Esophagus squamous epithelium (tissue), 5 donors: ENCODE measurements around the gene DLGAP4. TPM values are rescaled to one million over a fixed set of nuclear protein-coding genes. Genes with fewer than 3 reads are reported as not detected.

Source experiments
- DNase-seq: peaks from one replicate; lab custom pipeline; 2025; lab: John Stamatoyannopoulos, UW
- H3K27ac ChIP-seq, 4 donors: fragments of 200-600 bp; sonication (generic); one replicate each; pipeline ENCODE4 v1.5.1; 2016 to 2019; ENCODE audit warnings: mild to moderate bottlenecking in 1 of 4
- H3K27me3 ChIP-seq, 4 donors: fragments of 200-600 bp; sonication (generic); 1 replicate in 3 of 4; 2 replicates in 1 of 4; pipeline versions ENCODE4 v1.5.1 to v1.6.0; 2017 to 2021; ENCODE audit warnings: antibody characterized with exemption in 1 of 4
- H3K36me3 ChIP-seq, 3 donors: fragments of 200-600 bp; sonication (generic); one replicate each; pipeline ENCODE4 v1.5.1; 2016 to 2019
- H3K4me1 ChIP-seq, 3 donors: fragments of 200-600 bp; sonication (generic); one replicate each; pipeline ENCODE4 v1.5.1; 2017 to 2019
- H3K4me3 ChIP-seq, 4 donors: fragments of 200-600 bp; sonication (generic); 1 replicate in 3 of 4; 2 replicates in 1 of 4; pipeline ENCODE4 v1.5.1; 2016 to 2019; ENCODE audit warnings: mild to moderate bottlenecking in 2 of 4, moderate library complexity in 1 of 4
- H3K9me3 ChIP-seq, 3 donors: fragments of 200-600 bp; sonication (generic); one replicate each; pipeline ENCODE4 v1.5.1; 2016 to 2019
- CTCF ChIP-seq, 6 experiments: fragments of 450-650 bp in 4 of 6; fragments of 200-600 bp in 2 of 6; sonication (generic) in 2 of 6; IDR thresholded peaks; one replicate each; pipeline ENCODE4 v1.5.1; 2016 to 2019; ENCODE audit warnings: antibody characterized with exemption in 6 of 6, mild to moderate bottlenecking in 4 of 6, moderate library complexity in 4 of 6
- POLR2A ChIP-seq, 4 donors: fragments of 450-650 bp; IDR thresholded peaks; one replicate each; pipeline ENCODE4 v1.6.1; 2017; ENCODE audit warnings: antibody characterized with exemption in 4 of 4, mild to moderate bottlenecking in 4 of 4, moderate library complexity in 3 of 4
- WGBS, 2 donors: methylation state at CpG; one replicate each; pipeline ENCODE4 v1.1.5; 2018; 5-methylcytosine and 5-hydroxymethylcytosine counted together
- intact Hi-C: fragments of 100-400 bp; cut with DNase I; formaldehyde crosslinking; loops from one replicate; pipeline ENCODE4 v1.15.0; 2022
- total RNA-seq, 4 donors: library from RNA; depleted of rRNA; stranded (reverse); fragments of >200 nt; gene quantifications; one replicate each; pipeline ENCODE4 v1.1.0, GENCODE V29; 2016
- donor health status: DM: yes; HTN: yes; CAD: no.

Gene DLGAP4
- total RNA-seq, 4 donors from 2014 or later = 9.4 to 40.4 (median 16.4) TPM

GRCh38 chr20:36523341-36523740 is 217.2 kb downstream of the DLGAP4 start:
- Histone ChIP-seq H3K4me1 (peaks cover 0 to 21% (median 0%) of the 10 kb centered on the region in 3 donors), H3K27me3 (no peaks in the 10 kb centered on the region), H3K9me3 (no peaks in the 10 kb centered on the region), H3K27ac (peak overlapping the region in 2 of 4 donors; percentile 29 to 39), H3K4me3 (no peak overlapping the region), H3K36me3 (peaks cover 23 to 95% (median 25%) of the 10 kb centered on the region in 3 donors)
- TF ChIP-seq CTCF (IDR thresholded peaks at IDR 0.05) (no peak), POLR2A (IDR thresholded peaks at IDR 0.05) (no peak)
- DNase-seq = no peak
- intact Hi-C loops = no loop called here
- WGBS, 2 donors = 58 to 66% methylated on average over 3 of the region's 3 CpGs

GRCh38 chr20:36525620-36526365 is 219.7 kb downstream of the DLGAP4 start:
- WGBS, 2 donors = 83 to 95% methylated on average over 2 to 15 of the region's 17 CpGs
- Histone ChIP-seq H3K4me3 (no peak overlapping the region), H3K36me3 (peaks cover 23 to 77% (median 25%) of the 10 kb centered on the region in 3 donors), H3K4me1 (peaks cover 0 to 10% (median 0%) of the 10 kb centered on the region in 3 donors), H3K27me3 (no peaks in the 10 kb centered on the region), H3K27ac (peak overlapping the region; percentile 4 to 75 (median 62)), H3K9me3 (no peaks in the 10 kb centered on the region)
- TF ChIP-seq POLR2A (IDR thresholded peaks at IDR 0.05) = no peak
- no peak for TF ChIP-seq CTCF (IDR thresholded peaks at IDR 0.05)
- intact Hi-C loops = no loop called here
- DNase-seq = no peak

GRCh38 chr20:36526521-36527011 is 220.4 kb downstream of the DLGAP4 start:
- peak overlapping the region; percentile 4 to 75 (median 62) for H3K27ac ChIP-seq
- no peak for DNase-seq
- peaks cover 23 to 73% (median 25%) of the 10 kb centered on the region in 3 donors for H3K36me3 ChIP-seq
- TF ChIP-seq POLR2A (IDR thresholded peaks at IDR 0.05) (no peak), CTCF (IDR thresholded peaks at IDR 0.05) (peak in 1 of 6 experiments; percentile 7)
- intact Hi-C loops = no loop called here
- H3K9me3 ChIP-seq = no peaks in the 10 kb centered on the region
- peaks cover 0 to 10% (median 0%) of the 10 kb centered on the region in 3 donors for H3K4me1 ChIP-seq
- H3K27me3 ChIP-seq = no peaks in the 10 kb centered on the region
- no peak overlapping the region for H3K4me3 ChIP-seq
- WGBS, 2 donors = 86 to 91% methylated on average over 8 to 24 of the region's 29 CpGs

- 86 to 89% methylated on average over 22 to 32 of the region's 32 CpGs for WGBS, 2 donors
- Histone ChIP-seq H3K4me3 (no peak overlapping the region), H3K9me3 (no peaks in the 10 kb centered on the region), H3K4me1 (peaks cover 0 to 10% (median 0%) of the 10 kb centered on the region in 3 donors), H3K27me3 (no peaks in the 10 kb centered on the region), H3K36me3 (peaks cover 23 to 64% (median 25%) of the 10 kb centered on the region in 3 donors), H3K27ac (peak overlapping the region in 3 of 4 donors; percentile 62 to 75 (median 69))
- DNase-seq = no peak
- intact Hi-C loops = no loop called here
- TF ChIP-seq CTCF (IDR thresholded peaks at IDR 0.05) = no peak
- TF ChIP-seq POLR2A (IDR thresholded peaks at IDR 0.05) = no peak
Observed at GRCh38 chr20:36527331-36528125, 221.4 kb downstream of the DLGAP4 start.
